H1 (cell line): ENCODE measurements around the gene RBL1. TPM values are rescaled to one million over a fixed set of nuclear protein-coding genes. Genes with fewer than 3 reads are reported as not detected.

Experiments used
- CTCF ChIA-PET: fragments of 300-600 bp; sonication (Branson Sonifier 250); formaldehyde crosslinking; loops from one replicate; lab custom pipeline; 2021; ENCODE audit not compliant: partially characterized antibody; lab: Charles Lee
- POLR2A ChIA-PET: fragments of 300-600 bp; sonication (Branson Sonifier 250); formaldehyde crosslinking; loops from one replicate; lab custom pipeline; 2021; ENCODE audit warnings: inconsistent platforms; ENCODE audit not compliant: partially characterized antibody; lab: Charles Lee
- DNase-seq, 2 experiments: peaks; one replicate each; pipeline versions ENCODE4 v3.0.0 to v3.0.0-alpha.2; 2010 to 2022; ENCODE audit warnings: low spot score in 2 of 2, low read depth in 1 of 2, mixed read lengths in 1 of 2
- FAIRE-seq: peaks from 2 replicates; lab custom pipeline; 2011; peaks lifted over from hg19 to GRCh38; lab: Jason Lieb, UNC
- H2AFZ ChIP-seq: 2 replicates; pipeline ENCODE4 v1.8.1; 2012; ENCODE audit warnings: low read length, inconsistent platforms
- H2AK5ac ChIP-seq: 2 replicates; pipeline ENCODE4 v1.6.1; 2013; ENCODE audit warnings: low read depth, low read length
- H2BK120ac ChIP-seq: replicated peaks from 2 replicates; pipeline ENCODE3; 2013; ENCODE audit warnings: low read depth, low read length, inconsistent platforms
- H2BK12ac ChIP-seq: 2 replicates; pipeline ENCODE4 v1.6.1; 2013; ENCODE audit warnings: low read depth, low read length
- H2BK15ac ChIP-seq: 2 replicates; pipeline ENCODE4 v1.6.1; 2013; ENCODE audit warnings: low read length
- H2BK20ac ChIP-seq: 2 replicates; pipeline ENCODE4 v1.6.1; 2013; ENCODE audit warnings: low read length
- H2BK5ac ChIP-seq: 2 replicates; pipeline ENCODE4 v1.6.1; 2013; ENCODE audit warnings: low read depth, low read length
- H3K14ac ChIP-seq: 2 replicates; pipeline ENCODE4 v1.6.1; 2013; ENCODE audit warnings: inconsistent platforms; ENCODE audit not compliant: insufficient read length
- H3K18ac ChIP-seq: 2 replicates; pipeline ENCODE4 v1.6.1; 2013; ENCODE audit warnings: low read length; ENCODE audit errors: extremely low read depth
- H3K23ac ChIP-seq: 2 replicates; pipeline ENCODE4 v1.6.1; 2013; ENCODE audit warnings: inconsistent platforms; ENCODE audit not compliant: insufficient read length
- H3K23me2 ChIP-seq: 2 replicates; pipeline ENCODE4 v1.6.1; 2013; ENCODE audit warnings: low read depth, low read length
- H3K27ac ChIP-seq: 2 replicates; pipeline ENCODE4 v1.6.1; 2011; ENCODE audit warnings: low read depth, low read length, inconsistent platforms
- H3K27me3 ChIP-seq, 4 experiments: replicated peaks in 1 of 4; 1 replicate in 1 of 4; 2 replicates in 3 of 4; pipeline versions ENCODE4 v1.6.1 to v1.8.1; 2011 to 2013; ENCODE audit warnings: low read length in 3 of 4, mild to moderate bottlenecking in 3 of 4, inconsistent platforms in 2 of 4, mixed read lengths in 2 of 4, moderate library complexity in 1 of 4; ENCODE audit not compliant: control insufficient read depth in 3 of 4, insufficient read depth in 3 of 4; ENCODE audit errors: extremely low read depth in 1 of 4
- H3K36me3 ChIP-seq, 4 experiments: 2 replicates each; pipeline versions ENCODE4 v1.6.1 to v1.8.1; 2011 to 2013; ENCODE audit warnings: mild to moderate bottlenecking in 4 of 4, low read length in 3 of 4, moderate library complexity in 2 of 4, control low read depth in 1 of 4, inconsistent platforms in 1 of 4; ENCODE audit not compliant: insufficient read depth in 4 of 4, control insufficient read depth in 2 of 4
- H3K4ac ChIP-seq: replicated peaks from 2 replicates; pipeline ENCODE3; 2013; ENCODE audit warnings: low read length, low read depth, mixed read lengths, inconsistent platforms; ENCODE audit not compliant: insufficient read length
- H3K4me1 ChIP-seq, 4 experiments: replicated peaks in 1 of 4; 1 replicate in 1 of 4; 2 replicates in 3 of 4; pipeline versions ENCODE4 v1.6.1 to v1.8.1; 2011 to 2013; ENCODE audit warnings: low read length in 3 of 4, inconsistent platforms in 2 of 4, mixed read lengths in 1 of 4; ENCODE audit not compliant: insufficient read depth in 4 of 4, control insufficient read depth in 3 of 4
- H3K4me2 ChIP-seq, 2 experiments: 2 replicates each; pipeline versions ENCODE4 v1.6.1 to v1.8.1; 2011 to 2013; ENCODE audit warnings: low read depth in 2 of 2, low read length in 2 of 2, control low read depth in 1 of 2, inconsistent platforms in 1 of 2, mild to moderate bottlenecking in 1 of 2; ENCODE audit not compliant: insufficient read depth in 1 of 2
- H3K4me3 ChIP-seq, 4 experiments: fragments of 200-600, 300-600 bp in 1 of 4; sonication (generic), shearing (Covaris generic), sonication (Bioruptor Twin) in 1 of 4; 2 replicates each; pipeline versions ENCODE4 v1.5.1 to v1.8.1; 2011 to 2016; ENCODE audit warnings: low read length in 4 of 4, low read depth in 3 of 4, control low read depth in 2 of 4, inconsistent platforms in 2 of 4, mild to moderate bottlenecking in 2 of 4, mixed read lengths in 1 of 4, moderate library complexity in 1 of 4; ENCODE audit not compliant: insufficient read depth in 2 of 4; ENCODE audit errors: extremely low read depth in 1 of 4
- H3K56ac ChIP-seq: replicated peaks from 2 replicates; pipeline ENCODE3; 2013; ENCODE audit warnings: low read depth, mild to moderate bottlenecking, mixed read lengths, low read length, inconsistent platforms; ENCODE audit not compliant: insufficient read length
- H3K79me1 ChIP-seq: 2 replicates; pipeline ENCODE4 v1.6.1; 2013; ENCODE audit warnings: low read depth, low read length, control low read depth
- H3K79me2 ChIP-seq, 2 experiments: 2 replicates each; pipeline versions ENCODE4 v1.6.1 to v1.8.1; 2012 to 2013; ENCODE audit warnings: low read length in 2 of 2, mild to moderate bottlenecking in 2 of 2, inconsistent platforms in 1 of 2; ENCODE audit not compliant: insufficient read depth in 2 of 2, control insufficient read depth in 1 of 2
- H3K9ac ChIP-seq, 4 experiments: replicated peaks in 1 of 4; 1 replicate in 1 of 4; 2 replicates in 3 of 4; pipeline versions ENCODE4 v1.6.1 to v1.8.1; 2011 to 2013; ENCODE audit warnings: low read depth in 3 of 4, low read length in 3 of 4, control low read depth in 2 of 4, mild to moderate bottlenecking in 2 of 4, moderate library complexity in 2 of 4, inconsistent platforms in 1 of 4; ENCODE audit errors: extremely low read depth in 1 of 4
- H3K9me3 ChIP-seq, 2 experiments: 2 replicates each; pipeline versions ENCODE4 v1.6.1 to v1.8.1; 2012 to 2013; ENCODE audit warnings: mild to moderate bottlenecking in 2 of 2, moderate library complexity in 2 of 2, control low read depth in 1 of 2, inconsistent platforms in 1 of 2, low read depth in 1 of 2, low read length in 1 of 2, mixed read lengths in 1 of 2; ENCODE audit not compliant: insufficient read depth in 2 of 2
- H4K20me1 ChIP-seq, 2 experiments: replicated peaks in 1 of 2; 2 replicates each; pipeline versions ENCODE3 to v1.8.1; 2011 to 2013; ENCODE audit warnings: inconsistent platforms in 2 of 2, low read length in 2 of 2, mild to moderate bottlenecking in 1 of 2; ENCODE audit not compliant: insufficient read depth in 2 of 2, control insufficient read depth in 1 of 2
- H4K5ac ChIP-seq: 2 replicates; pipeline ENCODE4 v1.6.1; 2013; ENCODE audit warnings: low read length, low read depth, mixed read lengths, inconsistent platforms; ENCODE audit not compliant: insufficient read length
- H4K8ac ChIP-seq: 2 replicates; pipeline ENCODE4 v1.8.0; 2013; ENCODE audit warnings: mild to moderate bottlenecking, moderate library complexity, low read length, inconsistent platforms; ENCODE audit not compliant: insufficient read depth; ENCODE audit errors: extremely low read depth
- H4K91ac ChIP-seq: replicated peaks from 2 replicates; pipeline ENCODE3; 2013; ENCODE audit warnings: low read length, mixed read lengths, inconsistent platforms; ENCODE audit not compliant: insufficient read length
- JUND ChIP-seq: IDR thresholded peaks from 2 replicates; pipeline ENCODE4 v1.6.1; 2011; ENCODE audit warnings: mild to moderate bottlenecking, improper control_type of control experiment, low read length
- PHF8 ChIP-seq: fragments of 200-600 bp; sonication (generic); conservative IDR thresholded peaks from 2 replicates; pipeline ENCODE4 v1.7.1; 2012; ENCODE audit warnings: low read depth, mild to moderate bottlenecking, inconsistent platforms, low read length, moderate library complexity
- WGBS, 2 experiments: shearing (Covaris generic) in 1 of 2; methylation state at CpG; one replicate each; pipeline versions ENCODE4 v1.1.6 to v1.1.7; 2013 to 2015; ENCODE audit warnings: low lambda C conversion rate in 2 of 2, mixed read lengths in 2 of 2, inconsistent platforms in 1 of 2, low coverage in 1 of 2, missing lambda C conversion rate in 1 of 2; ENCODE audit not compliant: insufficient replicate concordance in 2 of 2, insufficient coverage in 1 of 2, insufficient read length in 1 of 2; ENCODE audit errors: extremely low coverage in 1 of 2, missing lambda C conversion rate in 1 of 2; 5-methylcytosine and 5-hydroxymethylcytosine counted together
- polyA plus RNA-seq, 7 experiments: library from polyadenylated mRNA; depleted of rRNA in 3 of 7; stranded (reverse) in 5 of 7; unstranded in 2 of 7; fragments of >200 nt in 5 of 7; fragments of 200-250 nt in 2 of 7; gene quantifications; 1 replicate in 5 of 7; 2 replicates in 1 of 7; 4 replicates in 1 of 7; pipeline versions ENCODE4 v1.2.1 to v1.2.3, GENCODE V29; 2011 to 2013; ENCODE audit warnings: missing spikeins in 2 of 7, mixed read lengths in 2 of 7
- total RNA-seq: library from RNA; stranded (reverse); fragmentation: NEBNext Ultra II Directional; extraction: Animal tissue kit (Norgen Biotek cat#: 25700); gene quantifications from 2 replicates; pipeline ENCODE4 v1.2.1, GENCODE V29; 2021

RBL1 gene
- total and polyA plus RNA-seq, 2 of the 8 experiments (the other 6 are each of a cell fraction or from before 2014, with no cell fraction given): 3.2 to 12.3 TPM

- Histone ChIP-seq H2BK20ac (no peak overlapping the region), H3K79me2 (peaks cover 0 to 2% of the 10 kb centered on the region in 2 experiments; a peak in 1 of 4 replicates), H4K8ac (no peak overlapping the region), H4K91ac (no peak overlapping the region), H2AK5ac (no peak overlapping the region), H3K4me2 (no peak overlapping the region), H2BK120ac (no peak overlapping the region), H3K4me3 (no peak overlapping the region), H3K23me2 (peaks cover 2% of the 10 kb centered on the region; the same call in 1 of the 2 replicates), H3K79me1 (peaks cover 2% of the 10 kb centered on the region; the same call in 1 of the 2 replicates), H3K9me3 (no peaks in the 10 kb centered on the region), H3K4me1 (peaks cover 0 to 3% (median 0%) of the 10 kb centered on the region in 4 experiments; a peak in 1 of 7 replicates), H2AFZ (no peak overlapping the region), H4K5ac (no peak overlapping the region), H2BK5ac (no peak overlapping the region), H3K9ac (no peak overlapping the region), H3K27ac (no peak overlapping the region), H3K36me3 (peaks cover 0 to 12% (median 3%) of the 10 kb centered on the region in 4 experiments; a peak in 3 of 8 replicates), H3K56ac (no peak overlapping the region), H3K14ac (no peak overlapping the region), H4K20me1 (peaks cover 0 to 2% of the 10 kb centered on the region in 2 experiments), H2BK15ac (no peak overlapping the region), H2BK12ac (no peak overlapping the region), H3K18ac (no peak overlapping the region), H3K4ac (no peak overlapping the region), H3K23ac (no peak overlapping the region), H3K27me3 (no peaks in the 10 kb centered on the region)
- FAIRE-seq (no peak), DNase-seq (no peak)
- CTCF ChIA-PET: interaction anchor here (0.6 to 0.7 kb wide), 2 partner anchors 17 to 304 kb away, joined by 3 to 5 read pairs; no protein-coding TSS in a partner anchor
- POLR2A ChIA-PET: interaction anchor here (0.6 to 1.4 kb wide), 2 partner anchors 12 to 19 kb away, joined by 3 to 4 read pairs; no protein-coding TSS in a partner anchor
- WGBS, 2 experiments: 92% methylated on average over 8 of the region's 8 CpGs; no CpG with 5 or more reads in 1 of the 2 experiments
- TF ChIP-seq PHF8 (no peak), JUND (no peak)
Observed at GRCh38 chr20:37077009-37077408, 18.8 kb downstream of the RBL1 start.
